Stomach (tissue), 9 donors: ENCODE results near the gene CCDC148. TPM values are rescaled to one million over a fixed set of nuclear protein-coding genes. Genes with fewer than 3 reads are reported as not detected.

Source experiments
- DNase-seq, 2 donors: peaks; one replicate each; pipeline versions ENCODE4 v3.0.0 to v3.0.0-alpha.2; 2013 to 2019
- H3K27ac ChIP-seq, 5 donors: fragments of 200-600 bp in 4 of 5; sonication (generic) in 4 of 5; one replicate each; pipeline ENCODE4 v1.5.1; 2013 to 2019; ENCODE audit warnings: mild to moderate bottlenecking in 1 of 5, moderate library complexity in 1 of 5
- H3K27me3 ChIP-seq, 3 donors: fragments of 200-600 bp; sonication (generic); one replicate each; pipeline ENCODE4 v1.5.1; 2017 to 2019; ENCODE audit warnings: mixed run types in 1 of 3
- H3K36me3 ChIP-seq, 4 donors: fragments of 200-600 bp; sonication (generic); 1 replicate in 3 of 4; 2 replicates in 1 of 4; pipeline ENCODE4 v1.5.1; 2016 to 2019
- H3K4me1 ChIP-seq, 4 donors: fragments of 200-600 bp; sonication (generic); one replicate each; pipeline ENCODE4 v1.5.1; 2016 to 2019
- H3K4me3 ChIP-seq, 4 donors: fragments of 200-600 bp; sonication (generic) in 3 of 4; one replicate each; pipeline ENCODE4 v1.5.1; 2016 to 2019; ENCODE audit warnings: mild to moderate bottlenecking in 1 of 4
- H3K9me3 ChIP-seq, 4 donors: fragments of 200-600 bp; sonication (generic); one replicate each; pipeline ENCODE4 v1.5.1; 2016 to 2019
- EP300 ChIP-seq: sonication (generic); formaldehyde crosslinking; IDR thresholded peaks from one replicate; pipeline ENCODE4 v1.6.1; 2017; ENCODE audit warnings: antibody characterized with exemption
- POLR2A ChIP-seq, 4 donors: fragments of 450-650 bp; IDR thresholded peaks; one replicate each; pipeline ENCODE4 v1.6.1; 2016; ENCODE audit warnings: antibody characterized with exemption in 4 of 4, control low read depth in 2 of 4, mild to moderate bottlenecking in 1 of 4, moderate library complexity in 1 of 4
- POLR2AphosphoS5 ChIP-seq, 3 donors: sonication (generic); formaldehyde crosslinking; IDR thresholded peaks; one replicate each; pipeline ENCODE4 v1.6.1; 2016; ENCODE audit warnings: antibody characterized with exemption in 3 of 3
- WGBS, 5 donors: extraction: QIAGEN DNeasy Blood & Tissue Kit in 3 of 5; methylation state at CpG; one replicate each; pipeline versions ENCODE4 v1.1.5 to v1.1.7; 2013 to 2018; 5-methylcytosine and 5-hydroxymethylcytosine counted together
- intact Hi-C: fragments of 100-400 bp; cut with DNase I; formaldehyde crosslinking; loops from one replicate; pipeline ENCODE4 v1.15.1; 2023; ENCODE audit warnings: low total_unique reads
- polyA plus RNA-seq, 3 donors: library from polyadenylated mRNA; stranded (reverse); fragments of 200-250 nt; gene quantifications; one replicate each; pipeline ENCODE4 v1.2.3, GENCODE V29; 2013
- total RNA-seq, 5 donors: library from RNA; depleted of rRNA; stranded (reverse); fragments of >200 nt; gene quantifications; one replicate each; pipeline versions ENCODE4 v1.1.0 to v1.2.3, GENCODE V29; 2014 to 2016
- TF ChIP-seq, protein P1 (sequence below), 7 experiments: fragments of 450-650 bp in 4 of 7; fragments of 200-600 bp in 3 of 7; sonication (generic) in 3 of 7; IDR thresholded peaks; one replicate each; pipeline ENCODE4 v1.5.1; 2016 to 2019; ENCODE audit warnings: antibody characterized with exemption in 7 of 7, control low read depth in 2 of 7, mild to moderate bottlenecking in 1 of 7
- donor health status: healthy with polysubstance abuse.
- donor health status: Bipolar disorder and iron deficiency.
- donor health status: healthy.

Gene CCDC148
- total and polyA plus RNA-seq, 8 donors, result 0.25 to 1.3 (median 0.43) TPM; not detected in 5

GRCh38 chr2:158269143-158269542 is 187.4 kb downstream of the CCDC148 start:
- Histone ChIP-seq H3K27ac (no peak overlapping the region), H3K4me1 (peaks cover 0 to 3% (median 0%) of the 10 kb centered on the region in 4 donors), H3K9me3 (no peaks in the 10 kb centered on the region), H3K36me3 (no peaks in the 10 kb centered on the region), H3K4me3 (no peak overlapping the region), H3K27me3 (no peaks in the 10 kb centered on the region)
- WGBS, 5 donors, result 27 to 73% (median 49%) methylated on average over 2 of the region's 2 CpGs
- intact Hi-C loops, result no loop called here
- peak in 1 of 3 donors; percentile 26 for TF ChIP-seq POLR2AphosphoS5 (IDR thresholded peaks at IDR 0.05)
- no peak for TF ChIP-seq POLR2A (IDR thresholded peaks at IDR 0.05)
- DNase-seq, result peak; percentile 61 to 76

- intact Hi-C loops, result no loop called here
- no peak for DNase-seq
- Histone ChIP-seq H3K27ac (no peak overlapping the region), H3K9me3 (no peaks in the 10 kb centered on the region), H3K4me1 (peaks cover 0 to 3% (median 0%) of the 10 kb centered on the region in 4 donors), H3K27me3 (no peaks in the 10 kb centered on the region), H3K4me3 (no peak overlapping the region), H3K36me3 (no peaks in the 10 kb centered on the region)
- 76 to 93% (median 88%) methylated on average over 2 of the region's 2 CpGs for WGBS, 5 donors
- TF ChIP-seq, protein P1, sequence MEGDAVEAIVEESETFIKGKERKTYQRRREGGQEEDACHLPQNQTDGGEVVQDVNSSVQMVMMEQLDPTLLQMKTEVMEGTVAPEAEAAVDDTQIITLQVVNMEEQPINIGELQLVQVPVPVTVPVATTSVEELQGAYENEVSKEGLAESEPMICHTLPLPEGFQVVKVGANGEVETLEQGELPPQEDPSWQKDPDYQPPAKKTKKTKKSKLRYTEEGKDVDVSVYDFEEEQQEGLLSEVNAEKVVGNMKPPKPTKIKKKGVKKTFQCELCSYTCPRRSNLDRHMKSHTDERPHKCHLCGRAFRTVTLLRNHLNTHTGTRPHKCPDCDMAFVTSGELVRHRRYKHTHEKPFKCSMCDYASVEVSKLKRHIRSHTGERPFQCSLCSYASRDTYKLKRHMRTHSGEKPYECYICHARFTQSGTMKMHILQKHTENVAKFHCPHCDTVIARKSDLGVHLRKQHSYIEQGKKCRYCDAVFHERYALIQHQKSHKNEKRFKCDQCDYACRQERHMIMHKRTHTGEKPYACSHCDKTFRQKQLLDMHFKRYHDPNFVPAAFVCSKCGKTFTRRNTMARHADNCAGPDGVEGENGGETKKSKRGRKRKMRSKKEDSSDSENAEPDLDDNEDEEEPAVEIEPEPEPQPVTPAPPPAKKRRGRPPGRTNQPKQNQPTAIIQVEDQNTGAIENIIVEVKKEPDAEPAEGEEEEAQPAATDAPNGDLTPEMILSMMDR (IDR thresholded peaks at IDR 0.05), result no peak
- no peak for TF ChIP-seq POLR2AphosphoS5 (IDR thresholded peaks at IDR 0.05)
- no peak for TF ChIP-seq EP300
- TF ChIP-seq POLR2A (IDR thresholded peaks at IDR 0.05), result no peak
Measured at GRCh38 chr2:158266111-158266510, 190.4 kb downstream of the CCDC148 start.

DNA sequence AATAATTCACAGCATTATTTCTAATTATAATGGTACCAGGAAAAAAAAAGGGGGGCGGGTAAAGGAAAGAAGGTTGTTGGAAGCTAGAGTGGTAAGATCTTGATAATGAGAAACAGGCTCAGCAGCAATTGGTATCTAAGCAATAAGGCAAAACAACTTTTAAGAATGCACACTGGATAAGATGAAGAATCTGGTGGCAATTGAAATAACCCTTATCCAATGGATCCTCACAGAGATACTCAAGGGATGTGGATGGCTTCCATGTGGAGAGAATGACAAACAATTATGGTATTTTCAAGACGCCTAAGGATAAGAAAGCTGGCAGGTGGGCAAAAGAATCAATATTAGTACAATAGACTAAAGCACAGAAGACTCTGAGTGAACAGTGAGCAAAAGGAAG is 201.3 kb downstream of the CCDC148 start:
- no peaks in the 10 kb centered on the region for H3K36me3 ChIP-seq
- H3K27ac ChIP-seq, result no peak overlapping the region
- H3K4me3 ChIP-seq, result no peak overlapping the region
- H3K9me3 ChIP-seq, result no peaks in the 10 kb centered on the region
- TF ChIP-seq POLR2AphosphoS5 (IDR thresholded peaks at IDR 0.05), result no peak
- no peak for TF ChIP-seq POLR2A (IDR thresholded peaks at IDR 0.05)
- TF ChIP-seq, protein P1 (IDR thresholded peaks at IDR 0.05), result no peak
- TF ChIP-seq EP300, result no peak
- 55 to 76% (median 61%) methylated on average over 2 of the region's 2 CpGs for WGBS, 5 donors
- H3K27me3 ChIP-seq, result no peaks in the 10 kb centered on the region
- no peaks in the 10 kb centered on the region for H3K4me1 ChIP-seq
- intact Hi-C loops, result no loop called here
- peak in 1 of 2 donors; percentile 16 for DNase-seq

DNA sequence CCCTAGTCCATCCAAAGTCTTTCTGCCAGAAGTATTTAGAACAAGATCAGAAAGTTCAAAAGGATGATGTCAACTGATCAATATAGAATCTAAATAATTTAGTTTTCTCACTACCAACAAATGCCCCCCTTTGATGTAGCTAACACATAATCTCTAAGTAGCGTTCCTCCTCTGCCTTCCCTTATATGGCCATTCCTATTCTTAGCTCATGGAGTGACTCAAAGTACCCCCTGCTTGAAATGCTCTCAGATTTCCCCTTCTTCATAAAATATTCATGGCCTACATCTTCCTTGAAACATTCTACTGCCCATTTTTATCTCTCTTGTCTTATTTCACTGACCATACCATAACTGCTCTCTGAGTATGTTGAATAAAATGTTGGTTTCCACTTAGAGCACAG is 203.4 kb downstream of the CCDC148 start:
- Histone ChIP-seq H3K9me3 (no peaks in the 10 kb centered on the region), H3K27me3 (no peaks in the 10 kb centered on the region), H3K4me3 (no peak overlapping the region), H3K36me3 (no peaks in the 10 kb centered on the region), H3K27ac (no peak overlapping the region), H3K4me1 (no peaks in the 10 kb centered on the region)
- no peak for TF ChIP-seq POLR2A (IDR thresholded peaks at IDR 0.05)
- TF ChIP-seq EP300, result no peak
- TF ChIP-seq, protein P1 (IDR thresholded peaks at IDR 0.05), result no peak
- no peak for TF ChIP-seq POLR2AphosphoS5 (IDR thresholded peaks at IDR 0.05)
- no peak for DNase-seq
- WGBS, 5 donors, result 77 to 93% (median 87%) methylated on average over 1 of the region's 1 CpG
- intact Hi-C loops, result no loop called here

- no peaks in the 10 kb centered on the region for H3K9me3 ChIP-seq
- H3K4me3 ChIP-seq, result no peak overlapping the region
- no peaks in the 10 kb centered on the region for H3K27me3 ChIP-seq
- no peak for TF ChIP-seq EP300
- no peak for TF ChIP-seq POLR2AphosphoS5 (IDR thresholded peaks at IDR 0.05)
- no peak for TF ChIP-seq POLR2A (IDR thresholded peaks at IDR 0.05)
- TF ChIP-seq, protein P1 (IDR thresholded peaks at IDR 0.05), result no peak
- DNase-seq, result no peak
- WGBS, 5 donors, result 72 to 87% (median 84%) methylated on average over 3 of the region's 3 CpGs
- H3K36me3 ChIP-seq, result no peaks in the 10 kb centered on the region
- intact Hi-C loops, result no loop called here
- H3K27ac ChIP-seq, result no peak overlapping the region
- no peaks in the 10 kb centered on the region for H3K4me1 ChIP-seq
Measured at GRCh38 chr2:158251356-158251755, 205.2 kb downstream of the CCDC148 start.
